HepG2 (cell line): ENCODE data around the gene GALNT9. TPM values are rescaled to one million over a fixed set of nuclear protein-coding genes. Genes with fewer than 3 reads are reported as not detected.

Source experiments
- ATAC-seq: fragments of 200-7000 bp; cut with Tn5 transposase; 3 replicates; pipeline ENCODE4 v1.9.1; 2020; ENCODE audit warnings: mild to moderate bottlenecking, moderate library complexity
- BruUV-seq: library from RNA; stranded (reverse); fragments of 400-500 nt; replicated peaks from 2 replicates; lab custom pipeline; 2021; lab: Mats Ljungman, UMichigan
- CTCF ChIA-PET: fragments of 300-600 bp; formaldehyde crosslinking; extraction: SDS; loops from one replicate; lab custom pipeline; 2021; ENCODE audit warnings: low total read pairs, inconsistent platforms, low intra/inter-chr PET ratio; lab: Yijun Ruan, JAX
- POLR2A ChIA-PET: fragments of 350-600 bp; sonication (Branson Sonifier 250); formaldehyde crosslinking; loops from one replicate; lab custom pipeline; 2020; ENCODE audit warnings: antibody characterized with exemption, inconsistent platforms; lab: Yijun Ruan, JAX
- DNase-seq: peaks from one replicate; pipeline ENCODE4 v3.0.0-alpha.2; 2015; ENCODE audit warnings: low spot score
- FAIRE-seq: peaks from 3 replicates; lab custom pipeline; 2011; peaks lifted over from hg19 to GRCh38; lab: Jason Lieb, UNC
- H2AFZ ChIP-seq: one replicate; pipeline ENCODE4 v1.6.1; 2011; ENCODE audit warnings: low read length, inconsistent platforms
- H3K27ac ChIP-seq: fragments of 300-600 bp; 3 replicates; pipeline ENCODE4 v1.8.0; 2011; ENCODE audit warnings: mixed run types, mild to moderate bottlenecking, mixed read lengths, low read length, inconsistent platforms; ENCODE audit not compliant: insufficient read depth; ENCODE audit errors: extremely low read length
- H3K27me3 ChIP-seq, 2 experiments: fragments of 200-600 bp in 1 of 2; 2 replicates in 1 of 2; 3 replicates in 1 of 2; pipeline versions ENCODE4 v1.6.0 to v1.8.0; 2011; ENCODE audit warnings: low read length in 2 of 2, mild to moderate bottlenecking in 2 of 2, moderate library complexity in 2 of 2, inconsistent platforms in 1 of 2; ENCODE audit not compliant: insufficient read depth in 2 of 2, control insufficient read depth in 1 of 2
- H3K36me3 ChIP-seq, 2 experiments: fragments of 200-600 bp in 1 of 2; replicated peaks in 1 of 2; 2 replicates in 1 of 2; 3 replicates in 1 of 2; pipeline versions ENCODE4 v1.5.1 to v1.8.0; 2011; ENCODE audit warnings: low read length in 2 of 2, inconsistent platforms in 1 of 2; ENCODE audit not compliant: insufficient read depth in 2 of 2, control insufficient read depth in 1 of 2
- H3K4me1 ChIP-seq: 2 replicates; pipeline ENCODE4 v1.5.1; 2012; ENCODE audit warnings: low read length, inconsistent platforms; ENCODE audit not compliant: insufficient read depth
- H3K4me2 ChIP-seq: 2 replicates; pipeline ENCODE4 v1.6.0; 2011; ENCODE audit warnings: low read depth, low read length, inconsistent platforms
- H3K4me3 ChIP-seq, 3 experiments: fragments of 200-600 bp in 1 of 3; sonication (generic), shearing (Covaris generic) in 1 of 3; replicated peaks in 1 of 3; 2 replicates each; pipeline ENCODE4 v1.5.1; 2011 to 2016; ENCODE audit warnings: low read length in 3 of 3, inconsistent platforms in 2 of 3, low read depth in 2 of 3, mild to moderate bottlenecking in 2 of 3, control low read depth in 1 of 3, mixed read lengths in 1 of 3; ENCODE audit not compliant: insufficient read depth in 1 of 3
- H3K79me2 ChIP-seq: one replicate; pipeline ENCODE4 v1.6.1; 2011; ENCODE audit warnings: low read length, inconsistent platforms; ENCODE audit not compliant: insufficient read depth
- H3K9ac ChIP-seq: 2 replicates; pipeline ENCODE4 v1.6.0; 2011; ENCODE audit warnings: mild to moderate bottlenecking, low read depth, low read length, inconsistent platforms; ENCODE audit not compliant: insufficient read depth
- H3K9me3 ChIP-seq: 2 replicates; pipeline ENCODE4 v1.5.1; 2012; ENCODE audit warnings: mild to moderate bottlenecking, low read length
- H4K20me1 ChIP-seq: 2 replicates; pipeline ENCODE4 v1.6.0; 2011; ENCODE audit warnings: inconsistent platforms, mild to moderate bottlenecking, low read length, moderate library complexity; ENCODE audit not compliant: insufficient read depth
- HMG20B ChIP-seq: conservative IDR thresholded peaks from 2 replicates; pipeline ENCODE4 v1.6.1; 2016; ENCODE audit warnings: missing genetic modification reagents, missing compliant biosample characterization
- LCORL ChIP-seq, 2 experiments: fragments of 450-650 bp in 1 of 2; sonication (generic) in 1 of 2; formaldehyde crosslinking in 1 of 2; IDR thresholded peaks; 2 replicates each; pipeline versions ENCODE4 v1.5.0 to v1.6.1; 2017 to 2020; ENCODE audit warnings: antibody characterized with exemption in 1 of 2, missing genetic modification reagents in 1 of 2
- SOX6 ChIP-seq, 2 experiments: fragments of 450-650 bp in 1 of 2; sonication (generic) in 1 of 2; formaldehyde crosslinking in 1 of 2; IDR thresholded peaks; 2 replicates each; pipeline versions ENCODE4 v1.4.0 to v1.6.1; 2017 to 2020; ENCODE audit warnings: antibody characterized with exemption in 1 of 2, mild to moderate bottlenecking in 1 of 2, missing genetic modification reagents in 1 of 2
- TAF15 ChIP-seq: fragments of 200-400 bp; formaldehyde crosslinking; IDR thresholded peaks from one replicate; pipeline ENCODE4 v1.6.1; 2018; ENCODE audit warnings: mild to moderate bottlenecking, low read depth, low read length; ENCODE audit not compliant: poor library complexity, severe bottlenecking
- ZKSCAN1 ChIP-seq: fragments of 150-350 bp; IDR thresholded peaks from 2 replicates; pipeline ENCODE4 v1.6.1; 2014; ENCODE audit warnings: low read length
- ZNF563 ChIP-seq: sonication (generic); formaldehyde crosslinking; IDR thresholded peaks from 2 replicates; pipeline ENCODE4 v1.8.0; 2022; ENCODE audit warnings: mild to moderate bottlenecking, moderate library complexity, missing genetic modification reagents
- ZNF589 ChIP-seq: sonication (generic); formaldehyde crosslinking; conservative IDR thresholded peaks from 2 replicates; pipeline ENCODE4 v1.8.0; 2022; ENCODE audit warnings: mild to moderate bottlenecking, moderate library complexity, missing genetic modification reagents
- ZNF788 ChIP-seq: sonication (generic); formaldehyde crosslinking; IDR thresholded peaks from 2 replicates; pipeline ENCODE4 v1.5.0; 2020; ENCODE audit warnings: mild to moderate bottlenecking, missing genetic modification reagents, borderline replicate concordance
- ZNF841 ChIP-seq: sonication (generic); formaldehyde crosslinking; IDR thresholded peaks from 2 replicates; pipeline ENCODE4 v1.8.1; 2023; ENCODE audit warnings: missing genetic modification reagents, borderline replicate concordance
- WGBS: methylation state at CpG from one replicate; pipeline ENCODE4 v1.1.6; 2017; ENCODE audit warnings: low lambda C conversion rate; 5-methylcytosine and 5-hydroxymethylcytosine counted together
- in situ Hi-C: cut with HindIII; loops from 2 replicates; pipeline ENCODE4 v1.10.0; 2017; ENCODE audit warnings: low pct_unique_long_range_greater_than_20kb; ENCODE audit not compliant: extremely low pct_ligation_motif_present
- intact Hi-C: fragments of 100-400 bp; cut with micrococcal nuclease; formaldehyde crosslinking; loops from one replicate; pipeline ENCODE4 v1.10.0; 2022; ENCODE audit not compliant: unreplicated experiment
- polyA plus RNA-seq, 8 experiments: library from polyadenylated mRNA; depleted of rRNA in 3 of 8; stranded (reverse) in 7 of 8; unstranded in 1 of 8; fragments of >200 nt; fragmentation: Illumina TruSeq in 4 of 8; extraction: Trizol in 4 of 8; gene quantifications; 2 replicates each; pipeline versions ENCODE4 v1.2.1 to v1.2.3, GENCODE V29; 2011 to 2016; ENCODE audit warnings: low read depth in 4 of 8, missing spikeins in 1 of 8, mixed read lengths in 1 of 8; ENCODE audit not compliant: insufficient read depth in 1 of 8
- total RNA-seq, 5 experiments: library from RNA; depleted of rRNA; stranded (reverse); fragments of >200 nt; fragmentation: Illumina TruSeq; extraction: Trizol; gene quantifications; 2 replicates each; pipeline ENCODE4 v1.2.3, GENCODE V29; 2016; ENCODE audit warnings: low read depth in 1 of 5
- TF ChIP-seq, protein P1 (sequence below): sonication (generic); formaldehyde crosslinking; IDR thresholded peaks from 2 replicates; pipeline ENCODE4 v1.5.0; 2020; ENCODE audit warnings: mild to moderate bottlenecking, low read depth, missing genetic modification reagents, borderline replicate concordance

The GALNT9 gene
- total and polyA plus RNA-seq, 2 of the 13 experiments (the other 11 are each of a cell fraction or from before 2014, with no cell fraction given), result 0.04 TPM; not detected in 1

DNA sequence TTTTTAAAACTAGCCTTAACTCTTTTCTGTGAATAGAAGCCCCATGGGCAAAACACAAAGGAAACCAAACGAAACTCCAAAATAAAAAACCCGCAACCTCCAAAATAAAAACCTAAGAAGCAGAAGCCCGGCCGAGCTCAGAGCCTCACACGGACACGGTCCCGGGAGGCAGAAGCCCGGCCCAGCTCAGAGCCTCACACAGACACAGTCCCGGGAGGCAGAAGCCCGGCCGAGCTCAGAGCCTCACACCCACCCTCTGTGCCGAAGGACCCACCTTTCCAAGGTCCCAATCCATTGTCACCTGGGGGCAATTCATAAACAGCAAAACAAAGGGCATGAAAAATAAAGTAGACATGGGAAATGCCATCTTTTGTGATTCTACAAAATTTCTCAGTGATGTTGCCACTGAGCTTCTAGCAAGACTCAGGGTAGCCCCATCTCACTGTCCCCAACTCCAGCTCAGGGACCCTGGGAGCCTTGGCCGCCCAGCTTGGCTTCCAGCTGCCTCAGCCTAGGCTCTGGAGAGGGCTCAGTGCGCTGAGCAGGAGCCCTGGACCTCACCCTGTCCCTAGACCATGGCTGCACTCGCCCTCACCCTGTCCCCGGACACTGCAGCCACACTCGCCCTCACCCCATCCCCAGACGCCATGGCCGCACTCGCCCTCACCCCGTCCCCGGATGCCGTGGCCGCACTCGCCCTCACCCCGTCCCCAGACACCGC lies 82.2 kb downstream of the GALNT9 start:
- H3K27me3 ChIP-seq, result peaks cover 21 to 61% of the 10 kb centered on the region in 2 experiments
- H3K4me3 ChIP-seq, result no peak overlapping the region
- WGBS, result 36% methylated on average over 18 of the region's 27 CpGs
- no peaks in the 10 kb centered on the region for H3K36me3 ChIP-seq
- no peaks in the 10 kb centered on the region for H3K9me3 ChIP-seq
- no peak overlapping the region for H2AFZ ChIP-seq
- no peak overlapping the region for H3K9ac ChIP-seq
- ATAC-seq, result no peak
- no peak for TF ChIP-seq SOX6 (IDR thresholded peaks at IDR 0.05)
- no peak for TF ChIP-seq SOX6 (CRISPR knock-in tag; IDR thresholded peaks at IDR 0.05)
- no peak for TF ChIP-seq TAF15
- TF ChIP-seq ZNF589 (CRISPR knock-in tag), result no peak
- no peak for TF ChIP-seq ZKSCAN1
- no peak for TF ChIP-seq ZNF563
- TF ChIP-seq, protein P1, sequence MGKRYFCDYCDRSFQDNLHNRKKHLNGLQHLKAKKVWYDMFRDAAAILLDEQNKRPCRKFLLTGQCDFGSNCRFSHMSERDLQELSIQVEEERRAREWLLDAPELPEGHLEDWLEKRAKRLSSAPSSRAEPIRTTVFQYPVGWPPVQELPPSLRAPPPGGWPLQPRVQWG (CRISPR knock-in tag), result no peak
- no peak for TF ChIP-seq LCORL (IDR thresholded peaks at IDR 0.05)
- no peak for TF ChIP-seq LCORL (CRISPR knock-in tag; IDR thresholded peaks at IDR 0.05)
- TF ChIP-seq HMG20B (CRISPR knock-in tag), result no peak
- TF ChIP-seq ZNF788 (CRISPR knock-in tag), result no peak
- no peak for TF ChIP-seq ZNF841 (CRISPR knock-in tag)
- TF ChIP-seq, all 625 proteins: peak for 0
- no peak overlapping the region for H3K27ac ChIP-seq
- no peak for FAIRE-seq
- 0 out of 2 replicates have a peak, but pooled peaks cover 5% of the 10 kb centered on the region for H4K20me1 ChIP-seq
- H3K4me2 ChIP-seq, result no peak overlapping the region
- no peak for DNase-seq
- ChIA-PET CTCF (no interaction called here), POLR2A (no interaction called here)
- no peaks in the 10 kb centered on the region for H3K4me1 ChIP-seq
- H3K79me2 ChIP-seq, result no peaks in the 10 kb centered on the region
- BruUV-seq, result no TSS peak
- intact Hi-C loops (no loop called here), in situ Hi-C loops (no loop called here)
